ENCODE measurements around the gene OOEP.

The OOEP gene

DNA sequence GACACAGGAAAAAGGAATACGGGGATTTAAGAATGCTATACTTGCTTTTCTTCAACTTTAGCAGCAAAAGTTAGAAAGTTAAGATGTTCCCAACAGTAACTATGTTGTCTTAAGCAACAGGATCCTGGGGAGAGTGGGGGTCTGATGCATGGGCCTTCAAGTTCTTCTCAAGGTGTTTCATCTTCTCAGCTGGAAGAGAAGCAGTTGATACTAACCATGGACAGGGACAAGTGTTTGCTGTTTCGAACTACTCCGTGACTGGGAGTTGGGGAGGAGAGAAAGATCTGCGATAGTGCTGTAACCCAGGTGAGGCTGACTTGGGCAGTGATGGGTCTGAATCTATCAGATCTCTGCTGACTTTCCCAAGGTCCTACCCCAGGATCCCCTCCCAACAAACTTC lies 1.0 kb downstream of the OOEP start:
- H3K4me3 ChIP-seq (ENCODE audit: low read depth in 1 of 2, low read length in 2 of 2): no peak overlapping the region
- no peaks in the 10 kb centered on the region for H3K4me1 ChIP-seq (ENCODE audit: control insufficient read depth in 1 of 2, insufficient read depth in 2 of 2, low read length in 2 of 2)
- H3K9ac ChIP-seq (ENCODE audit: low read depth in 1 of 2, low read length in 2 of 2): no peak overlapping the region
- no peaks in the 10 kb centered on the region for H3K27me3 ChIP-seq (ENCODE audit: control insufficient read depth in 1 of 2, insufficient read depth in 2 of 2, low read length in 2 of 2)
- peaks cover 0 to 9% of the 10 kb centered on the region in 2 donors for H3K9me3 ChIP-seq (ENCODE audit: control insufficient read depth in 1 of 2, low read length in 2 of 2)
- no peaks in the 10 kb centered on the region for H3K36me3 ChIP-seq (ENCODE audit: control insufficient read depth in 1 of 2, insufficient read depth in 2 of 2, low read length in 2 of 2)
- no peak overlapping the region for H3K27ac ChIP-seq (ENCODE audit: low read depth, low read length)

DNA sequence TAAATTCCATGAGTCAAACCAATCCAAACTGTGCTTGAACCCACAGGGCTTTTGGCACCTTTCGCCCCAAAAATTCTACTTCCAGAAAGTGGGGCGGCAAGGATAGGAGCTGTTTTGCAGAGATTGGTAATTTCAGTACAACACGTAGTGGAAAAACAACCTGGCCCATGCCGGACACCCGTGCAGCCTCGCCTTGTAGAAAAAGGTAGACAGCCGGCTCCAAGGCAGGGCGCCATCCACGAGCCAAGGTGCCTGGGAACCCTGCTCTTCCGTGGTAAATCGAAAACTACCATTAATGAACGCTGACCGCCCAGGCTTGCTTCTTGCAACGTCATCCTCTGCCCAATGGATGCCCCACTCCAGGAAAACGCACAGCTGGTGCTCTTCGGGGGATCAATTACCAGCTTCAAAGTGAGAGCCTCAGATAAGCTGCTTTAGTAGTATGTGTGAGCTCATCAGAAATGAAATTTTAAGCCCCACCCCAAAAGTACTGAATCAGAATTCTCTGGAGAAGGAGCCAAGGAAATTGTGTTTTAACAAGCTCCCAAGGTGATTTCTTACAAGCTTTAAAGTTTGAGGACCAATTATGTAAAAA lies 1.8 kb downstream of the OOEP start:
- no peak overlapping the region for H3K4me3 ChIP-seq (ENCODE audit: low read depth in 1 of 2, low read length in 2 of 2)
- H3K27ac ChIP-seq (ENCODE audit: low read depth, low read length): no peak overlapping the region
- no peaks in the 10 kb centered on the region for H3K4me1 ChIP-seq (ENCODE audit: control insufficient read depth in 1 of 2, insufficient read depth in 2 of 2, low read length in 2 of 2)

DNA sequence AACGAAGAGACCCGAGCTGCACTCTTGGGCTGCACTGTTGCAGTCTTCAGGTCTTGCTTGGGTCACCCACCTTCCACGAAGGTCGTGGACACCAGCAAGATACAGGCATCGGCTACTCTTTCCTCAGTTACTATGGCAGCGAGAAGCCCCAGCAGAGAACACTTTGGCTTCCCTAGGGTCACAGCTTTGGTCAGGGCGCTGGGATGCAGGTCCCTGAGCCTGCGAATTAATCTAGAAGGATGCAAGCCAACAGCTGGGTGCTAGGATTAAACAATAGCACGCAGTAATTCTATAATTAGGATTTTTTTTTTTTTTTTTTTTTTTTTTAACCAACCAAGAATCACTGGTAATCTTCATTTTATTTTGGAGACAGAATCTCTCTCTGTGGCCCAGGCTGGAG lies 5.1 kb downstream of the OOEP start:
- Histone ChIP-seq H3K9ac (ENCODE audit: low read depth in 1 of 2, low read length in 2 of 2) (no peak overlapping the region), H3K4me1 (ENCODE audit: control insufficient read depth in 1 of 2, insufficient read depth in 2 of 2, low read length in 2 of 2) (no peaks in the 10 kb centered on the region), H3K27me3 (ENCODE audit: control insufficient read depth in 1 of 2, insufficient read depth in 2 of 2, low read length in 2 of 2) (no peaks in the 10 kb centered on the region), H3K36me3 (ENCODE audit: control insufficient read depth in 1 of 2, insufficient read depth in 2 of 2, low read length in 2 of 2) (no peaks in the 10 kb centered on the region), H3K4me3 (ENCODE audit: low read depth in 1 of 2, low read length in 2 of 2) (no peak overlapping the region), H3K27ac (ENCODE audit: low read depth, low read length) (no peak overlapping the region), H3K9me3 (ENCODE audit: control insufficient read depth in 1 of 2, low read length in 2 of 2) (no peaks in the 10 kb centered on the region)

More for the DNA sequence above, 1.8 kb downstream of the OOEP start:
- H3K9me3 ChIP-seq (ENCODE audit: control insufficient read depth in 1 of 2, low read length in 2 of 2): peaks cover 0 to 9% of the 10 kb centered on the region in 2 donors
- H3K36me3 ChIP-seq (ENCODE audit: control insufficient read depth in 1 of 2, insufficient read depth in 2 of 2, low read length in 2 of 2): no peaks in the 10 kb centered on the region
- H3K27me3 ChIP-seq (ENCODE audit: control insufficient read depth in 1 of 2, insufficient read depth in 2 of 2, low read length in 2 of 2): no peaks in the 10 kb centered on the region
- H3K9ac ChIP-seq (ENCODE audit: low read depth in 1 of 2, low read length in 2 of 2): no peak overlapping the region

DNA sequence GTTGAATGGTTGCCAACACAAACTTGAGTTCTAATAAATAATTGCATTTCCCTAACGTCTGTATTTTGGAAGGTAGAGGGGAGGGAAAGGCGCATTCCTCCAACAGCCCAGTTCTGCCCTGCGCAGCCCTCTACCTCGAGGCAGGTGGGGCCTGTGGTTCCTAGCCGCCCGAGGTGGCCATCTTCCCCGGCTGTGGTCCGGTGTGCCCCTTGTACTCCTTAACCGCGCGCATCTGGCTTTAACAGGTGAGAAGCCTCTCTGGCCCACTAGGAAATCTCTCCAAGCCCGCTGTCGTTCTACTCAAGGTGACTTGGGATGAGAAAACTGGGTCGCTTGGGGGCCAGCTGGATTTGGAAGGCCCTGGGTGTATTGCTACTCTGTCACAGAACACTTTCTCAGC lies 5.6 kb downstream of the OOEP start:
- Histone ChIP-seq H3K27me3 (ENCODE audit: control insufficient read depth in 1 of 2, insufficient read depth in 2 of 2, low read length in 2 of 2) (no peaks in the 10 kb centered on the region), H3K9ac (ENCODE audit: low read depth in 1 of 2, low read length in 2 of 2) (no peak overlapping the region), H3K9me3 (ENCODE audit: control insufficient read depth in 1 of 2, low read length in 2 of 2) (no peaks in the 10 kb centered on the region), H3K36me3 (ENCODE audit: control insufficient read depth in 1 of 2, insufficient read depth in 2 of 2, low read length in 2 of 2) (no peaks in the 10 kb centered on the region), H3K4me1 (ENCODE audit: control insufficient read depth in 1 of 2, insufficient read depth in 2 of 2, low read length in 2 of 2) (no peaks in the 10 kb centered on the region), H3K27ac (ENCODE audit: low read depth, low read length) (no peak overlapping the region), H3K4me3 (ENCODE audit: low read depth in 1 of 2, low read length in 2 of 2) (no peak overlapping the region)

DNA sequence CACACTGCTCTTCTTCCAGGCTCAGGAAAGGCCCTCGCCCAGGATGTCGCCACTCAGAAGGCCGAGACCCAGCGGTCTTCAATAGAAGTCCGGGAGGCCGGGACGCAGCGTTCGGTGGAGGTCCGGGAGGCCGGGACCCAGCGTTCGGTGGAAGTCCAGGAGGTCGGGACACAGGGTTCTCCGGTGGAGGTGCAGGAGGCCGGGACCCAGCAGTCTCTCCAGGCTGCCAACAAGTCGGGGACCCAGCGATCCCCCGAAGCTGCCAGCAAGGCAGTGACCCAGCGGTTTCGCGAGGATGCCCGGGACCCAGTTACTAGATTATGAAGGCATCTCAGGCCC lies 6.2 kb downstream of the OOEP start:
- Histone ChIP-seq H3K4me1 (ENCODE audit: control insufficient read depth in 1 of 2, insufficient read depth in 2 of 2, low read length in 2 of 2) (no peaks in the 10 kb centered on the region), H3K9ac (ENCODE audit: low read depth in 1 of 2, low read length in 2 of 2) (no peak overlapping the region), H3K36me3 (ENCODE audit: control insufficient read depth in 1 of 2, insufficient read depth in 2 of 2, low read length in 2 of 2) (no peaks in the 10 kb centered on the region), H3K9me3 (ENCODE audit: control insufficient read depth in 1 of 2, low read length in 2 of 2) (no peaks in the 10 kb centered on the region), H3K27me3 (ENCODE audit: control insufficient read depth in 1 of 2, insufficient read depth in 2 of 2, low read length in 2 of 2) (no peaks in the 10 kb centered on the region), H3K4me3 (ENCODE audit: low read depth in 1 of 2, low read length in 2 of 2) (no peak overlapping the region), H3K27ac (ENCODE audit: low read depth, low read length) (no peak overlapping the region)

DNA sequence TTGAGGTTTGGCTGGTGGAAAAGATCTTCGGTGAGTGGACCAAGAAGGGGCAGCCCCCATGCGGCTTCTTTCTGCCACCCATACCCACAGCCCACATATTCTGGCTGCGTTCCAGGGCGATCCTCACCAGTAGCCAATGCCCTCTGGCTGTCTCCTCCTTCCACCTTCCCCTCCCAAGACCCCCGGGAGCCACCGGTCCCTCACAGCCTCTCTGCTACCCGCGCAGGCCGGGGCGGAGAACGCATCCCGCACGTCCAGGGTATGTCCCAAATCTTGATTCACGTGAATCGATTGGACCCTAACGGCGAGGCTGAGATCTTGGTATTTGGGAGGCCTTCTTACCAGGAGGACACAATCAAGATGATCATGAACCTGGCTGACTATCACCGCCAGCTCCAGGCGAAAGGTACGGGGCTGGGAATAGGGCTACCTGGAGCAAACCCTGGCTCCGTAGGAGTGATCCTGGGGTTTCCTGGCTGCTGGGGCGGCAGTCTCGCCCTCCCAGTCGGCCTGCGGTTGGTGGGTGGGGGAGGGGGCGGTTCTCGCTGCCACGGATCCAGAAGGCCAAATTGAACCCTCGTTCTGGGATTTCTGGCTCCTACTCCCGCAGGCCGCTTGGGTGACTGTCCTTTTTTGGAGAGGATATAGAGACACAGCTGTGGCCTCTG lies 6.7 kb downstream of the OOEP start:
- Histone ChIP-seq H3K4me3 (ENCODE audit: low read depth in 1 of 2, low read length in 2 of 2) (no peak overlapping the region), H3K27ac (ENCODE audit: low read depth, low read length) (no peak overlapping the region), H3K36me3 (ENCODE audit: control insufficient read depth in 1 of 2, insufficient read depth in 2 of 2, low read length in 2 of 2) (no peaks in the 10 kb centered on the region), H3K27me3 (ENCODE audit: control insufficient read depth in 1 of 2, insufficient read depth in 2 of 2, low read length in 2 of 2) (no peaks in the 10 kb centered on the region), H3K9me3 (ENCODE audit: control insufficient read depth in 1 of 2, low read length in 2 of 2) (no peaks in the 10 kb centered on the region), H3K4me1 (ENCODE audit: control insufficient read depth in 1 of 2, insufficient read depth in 2 of 2, low read length in 2 of 2) (no peaks in the 10 kb centered on the region), H3K9ac (ENCODE audit: low read depth in 1 of 2, low read length in 2 of 2) (no peak overlapping the region)

DNA sequence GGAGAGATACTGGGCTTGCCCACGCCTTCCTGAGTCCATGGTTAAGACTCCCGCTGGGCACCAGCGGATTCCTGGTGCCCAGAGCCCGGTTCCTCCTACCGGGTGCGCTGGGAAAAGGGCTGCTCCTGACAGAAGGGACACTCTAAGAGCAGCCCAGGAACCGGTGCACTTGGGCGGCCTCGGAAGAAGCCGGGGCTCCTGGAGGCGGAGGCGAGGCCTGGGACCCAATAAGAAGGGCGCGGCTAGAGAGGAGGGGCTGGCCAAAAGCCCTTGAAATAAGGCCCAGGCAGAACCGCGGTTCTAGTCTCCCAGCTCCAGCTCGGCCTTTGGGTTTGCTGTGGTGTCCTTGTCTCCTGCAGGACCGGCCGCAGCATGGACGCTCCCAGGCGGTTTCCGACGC lies 7.3 kb downstream of the OOEP start, which contains the start of gene KHDC3L:
KHDC3L (plus strand) TSS at position 301 of the 400 bp plus-strand sequence; CDS start at position 373, 72 bp downstream.
- Histone ChIP-seq H3K36me3 (ENCODE audit: control insufficient read depth in 1 of 2, insufficient read depth in 2 of 2, low read length in 2 of 2) (no peaks in the 10 kb centered on the region), H3K27ac (ENCODE audit: low read depth, low read length) (no peak within 1 kb of the TSS), H3K9me3 (ENCODE audit: control insufficient read depth in 1 of 2, low read length in 2 of 2) (no peaks in the 10 kb centered on the region), H3K4me3 (ENCODE audit: low read depth in 1 of 2, low read length in 2 of 2) (no peak within 1 kb of the TSS), H3K4me1 (ENCODE audit: control insufficient read depth in 1 of 2, insufficient read depth in 2 of 2, low read length in 2 of 2) (no peaks in the 10 kb centered on the region), H3K9ac (ENCODE audit: low read depth in 1 of 2, low read length in 2 of 2) (no peak within 1 kb of the TSS), H3K27me3 (ENCODE audit: control insufficient read depth in 1 of 2, insufficient read depth in 2 of 2, low read length in 2 of 2) (no peaks in the 10 kb centered on the region)

DNA sequence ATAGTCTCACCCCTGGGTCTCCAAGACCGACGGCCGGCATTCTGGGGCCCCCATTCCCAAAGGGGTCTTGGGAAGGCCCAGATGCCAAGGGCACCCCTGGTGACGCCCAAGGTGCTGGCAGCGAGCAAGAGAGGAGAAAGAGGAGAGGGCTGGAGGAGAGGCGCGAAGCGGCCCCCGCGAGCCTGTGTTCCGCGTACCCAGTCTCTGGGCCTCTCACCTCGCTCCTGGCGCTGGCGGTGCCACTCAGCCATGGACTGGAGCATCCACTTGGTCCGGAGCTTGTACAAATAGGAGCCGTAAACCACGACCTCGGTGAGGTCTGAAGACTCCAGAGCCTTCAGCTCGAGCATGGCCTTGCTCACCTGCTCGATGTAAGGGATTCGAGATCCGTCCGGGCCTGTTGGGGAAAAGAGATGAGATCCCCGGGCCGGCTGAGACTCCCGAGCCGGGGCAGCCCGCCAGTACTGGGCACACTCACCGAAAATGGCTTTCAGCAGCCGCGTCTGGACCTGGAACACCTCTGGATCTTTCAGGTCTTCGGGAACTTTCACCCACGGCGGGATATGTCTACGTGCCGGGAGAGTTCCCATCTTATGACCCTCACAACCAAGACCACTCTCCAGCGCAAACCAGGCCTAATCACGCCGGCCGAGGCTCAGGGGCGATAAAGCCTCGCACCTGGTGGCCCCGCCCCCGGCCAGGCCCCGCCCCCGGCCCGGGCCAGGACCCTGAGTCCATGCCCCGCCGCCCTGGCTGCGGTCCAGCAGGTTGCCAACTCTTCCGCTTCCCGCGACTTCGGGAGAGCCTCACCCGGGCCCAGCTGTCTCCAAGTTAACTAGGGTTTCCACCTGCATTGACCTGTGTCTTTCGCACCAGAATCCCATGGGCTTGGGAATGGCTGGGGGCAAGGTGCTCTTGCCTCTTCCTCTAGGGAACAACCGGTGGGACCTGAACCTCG lies 15.8 kb downstream of the OOEP start, which contains the start of gene DPPA5:
DPPA5 (minus strand) TSS at position 641 of the 958 bp plus-strand sequence; CDS start at position 590, 51 bp downstream.
- Histone ChIP-seq H3K36me3 (ENCODE audit: control insufficient read depth in 1 of 2, insufficient read depth in 2 of 2, low read length in 2 of 2) (no peaks in the 10 kb centered on the region), H3K9ac (ENCODE audit: low read depth in 1 of 2, low read length in 2 of 2) (no peak within 1 kb of the TSS), H3K27ac (ENCODE audit: low read depth, low read length) (no peak within 1 kb of the TSS), H3K27me3 (ENCODE audit: control insufficient read depth in 1 of 2, insufficient read depth in 2 of 2, low read length in 2 of 2) (peaks cover 0 to 6% of the 10 kb centered on the region in 2 donors), H3K4me1 (ENCODE audit: control insufficient read depth in 1 of 2, insufficient read depth in 2 of 2, low read length in 2 of 2) (no peaks in the 10 kb centered on the region), H3K9me3 (ENCODE audit: control insufficient read depth in 1 of 2, low read length in 2 of 2) (no peaks in the 10 kb centered on the region), H3K4me3 (ENCODE audit: low read depth in 1 of 2, low read length in 2 of 2) (no peak within 1 kb of the TSS)

DNA sequence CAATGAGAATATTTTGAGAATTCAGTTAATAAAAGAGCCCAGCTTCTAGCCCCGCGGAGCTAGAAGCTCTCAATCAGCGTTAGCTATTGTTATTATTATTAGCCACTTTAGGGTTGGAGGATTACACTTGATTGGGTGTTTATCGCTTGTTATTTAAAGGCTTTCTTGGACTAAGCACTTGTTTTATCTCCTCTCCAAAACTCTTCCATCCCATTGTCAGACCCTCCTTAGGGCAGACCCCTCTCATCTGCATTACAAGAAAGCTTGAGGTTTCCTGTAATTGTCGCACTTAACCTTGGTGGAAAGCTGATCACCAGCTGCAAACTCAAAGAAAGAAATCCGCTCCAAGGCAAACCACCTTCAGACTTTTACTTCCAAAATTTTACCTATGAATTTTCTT lies 20.4 kb downstream of the OOEP start:
- Histone ChIP-seq H3K9ac (ENCODE audit: low read depth in 1 of 2, low read length in 2 of 2) (no peak overlapping the region), H3K36me3 (ENCODE audit: control insufficient read depth in 1 of 2, insufficient read depth in 2 of 2, low read length in 2 of 2) (no peaks in the 10 kb centered on the region), H3K9me3 (ENCODE audit: control insufficient read depth in 1 of 2, low read length in 2 of 2) (no peaks in the 10 kb centered on the region), H3K27me3 (ENCODE audit: control insufficient read depth in 1 of 2, insufficient read depth in 2 of 2, low read length in 2 of 2) (peaks cover 4 to 6% of the 10 kb centered on the region in 2 donors), H3K27ac (ENCODE audit: low read depth, low read length) (no peak overlapping the region), H3K4me3 (ENCODE audit: low read depth in 1 of 2, low read length in 2 of 2) (no peak overlapping the region), H3K4me1 (ENCODE audit: control insufficient read depth in 1 of 2, insufficient read depth in 2 of 2, low read length in 2 of 2) (no peaks in the 10 kb centered on the region)
